NCI-H460 (cell line): ENCODE results near the gene PDS5A. TPM values are rescaled to one million over a fixed set of nuclear protein-coding genes. Genes with fewer than 3 reads are reported as not detected.
"Not testable (repeated sequence)": the region's sequence is repeated elsewhere in the genome, so short reads cannot be mapped to it uniquely, and the experiment has no call there.

Experiments used
- DNase-seq: peaks from one replicate; pipeline ENCODE4 v3.0.0-alpha.2; 2016; ENCODE audit warnings: low read depth; ENCODE audit errors: extremely low read depth
- small RNA-seq, 2 experiments: library from RNA; depleted of rRNA; stranded (forward); fragments of <200 nt; gene quantifications; one replicate each; pipeline ENCODE3, GENCODE V24; 2014
- total RNA-seq: library from RNA; depleted of rRNA; stranded (reverse); fragments of >200 nt; shearing (Covaris generic); gene quantifications from 2 replicates; pipeline ENCODE4 v1.2.3, GENCODE V29; 2014; rRNA removed

The PDS5A gene
- total RNA-seq, 1 experiment from 2014 or later, result 92.7 TPM

DNA sequence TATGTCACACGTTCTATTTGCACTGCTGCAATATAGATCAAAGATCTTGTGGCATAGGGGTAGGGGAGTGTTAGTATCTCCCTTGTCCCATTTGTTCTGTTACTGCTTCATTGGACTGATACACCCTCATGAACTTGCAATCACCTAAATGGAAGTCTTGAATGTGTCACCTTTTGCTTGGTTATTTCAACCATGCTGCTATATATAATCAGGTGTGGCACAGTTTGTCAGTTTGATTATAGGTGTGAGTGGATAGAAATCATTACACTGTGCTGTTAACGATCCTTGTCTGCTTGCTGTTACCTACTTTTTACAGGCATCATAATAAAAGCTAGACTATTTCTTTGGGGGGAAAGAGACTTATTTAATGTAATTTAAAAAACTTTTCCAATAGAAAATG, 195.7 kb downstream of the PDS5A start:
- not testable (repeated sequence) for DNase-seq

Small RNA genes lying within 50 kb of the gene (small RNA-seq; reads per million reads assigned to genes)
- gene RNA5SP159, result 0 reads per million in 2 experiments

Other genes with a start within 250 kb of the PDS5A start
- 8.8 and 12.1 TPM in 2 replicates for gene N4BP2, start 78.9 kb upstream of the PDS5A start, total RNA-seq
- gene RHOH, start 219.1 kb upstream of the PDS5A start, total RNA-seq, result 3.9 and 7.3 TPM in 2 replicates